GM12878 (cell line): ENCODE results near the gene MAD1L1. TPM values are rescaled to one million over a fixed set of nuclear protein-coding genes. Genes with fewer than 3 reads are reported as not detected.

Experiments
- ATAC-seq: fragments of 200-7000 bp; cut with Tn5 transposase; 3 replicates; pipeline ENCODE4 v1.9.1; 2020; ENCODE audit warnings: mild to moderate bottlenecking, moderate library complexity
- BruUV-seq: library from RNA; stranded (reverse); fragments of 400-500 nt; replicated peaks from 2 replicates; lab custom pipeline; 2021; lab: Mats Ljungman, UMichigan
- CTCF ChIA-PET: fragments of 300-600 bp; sonication (Branson Sonifier 250); formaldehyde crosslinking; extraction: SDS; loops from one replicate; lab custom pipeline; 2021; ENCODE audit warnings: inconsistent platforms; lab: Yijun Ruan, JAX
- POLR2A ChIA-PET: fragments of 350-600 bp; formaldehyde crosslinking; extraction: SDS; loops from one replicate; lab custom pipeline; 2021; ENCODE audit warnings: inconsistent platforms; lab: Charles Lee
- RAD21 ChIA-PET: fragments of 300-600 bp; sonication (Branson Sonifier 250); formaldehyde crosslinking; loops from one replicate; lab custom pipeline; 2023; ENCODE audit warnings: antibody characterized with exemption; ENCODE audit not compliant: unreplicated experiment; lab: Charles Lee
- SMC1A ChIA-PET: fragments of 300-600 bp; sonication (Branson Sonifier 250); formaldehyde crosslinking; loops from one replicate; lab custom pipeline; 2023; ENCODE audit not compliant: unreplicated experiment, uncharacterized antibody; lab: Charles Lee
- DNase-seq: peaks from one replicate; pipeline ENCODE4 v3.0.0-alpha.2; 2011; ENCODE audit warnings: low read depth, low spot score
- FAIRE-seq: peaks from 3 replicates; lab custom pipeline; 2011; peaks lifted over from hg19 to GRCh38; lab: Jason Lieb, UNC
- H2AFZ ChIP-seq: 2 replicates; pipeline ENCODE4 v1.6.0; 2011; ENCODE audit warnings: low read depth, low read length, control low read depth; ENCODE audit not compliant: control insufficient read depth
- H3K27ac ChIP-seq: 2 replicates; pipeline ENCODE4 v1.5.1; 2011; ENCODE audit warnings: control low read depth; ENCODE audit not compliant: control insufficient read depth, insufficient read depth
- H3K27me3 ChIP-seq, 2 experiments: replicated peaks in 1 of 2; 2 replicates each; pipeline versions ENCODE4 v1.6.0 to v1.6.1; 2011; ENCODE audit warnings: low read length in 1 of 2; ENCODE audit not compliant: control insufficient read depth in 2 of 2, insufficient read depth in 2 of 2
- H3K36me3 ChIP-seq, 2 experiments: 2 replicates each; pipeline ENCODE4 v1.5.1; 2011; ENCODE audit warnings: low read length in 1 of 2; ENCODE audit not compliant: control insufficient read depth in 2 of 2, insufficient read depth in 2 of 2
- H3K4me1 ChIP-seq: 2 replicates; pipeline ENCODE4 v1.6.1; 2011; ENCODE audit warnings: mild to moderate bottlenecking, low read length, moderate library complexity, mixed read lengths; ENCODE audit not compliant: control insufficient read depth, insufficient read depth
- H3K4me2 ChIP-seq: 2 replicates; pipeline ENCODE4 v1.6.0; 2011; ENCODE audit warnings: control low read depth; ENCODE audit not compliant: control insufficient read depth, insufficient read depth
- H3K4me3 ChIP-seq: fragments of 200-600 bp; sonication (generic); 2 replicates; pipeline ENCODE4 v1.5.1; 2016
- H3K79me2 ChIP-seq: 2 replicates; pipeline ENCODE4 v1.6.0; 2011; ENCODE audit warnings: low read length; ENCODE audit not compliant: control insufficient read depth, insufficient read depth
- H3K9ac ChIP-seq: 2 replicates; pipeline ENCODE4 v1.8.0; 2011; ENCODE audit warnings: low read length, control low read depth, mixed read lengths; ENCODE audit not compliant: control insufficient read depth, insufficient read depth
- H3K9me3 ChIP-seq: replicated peaks from 3 replicates; pipeline ENCODE4 v1.5.1; 2011; ENCODE audit warnings: mild to moderate bottlenecking, low read length; ENCODE audit not compliant: control insufficient read depth, insufficient read depth
- H4K20me1 ChIP-seq: 2 replicates; pipeline ENCODE4 v1.6.0; 2011; ENCODE audit not compliant: control insufficient read depth, insufficient read depth
- KLF5 ChIP-seq: fragments of 450-650 bp; IDR thresholded peaks from 2 replicates; pipeline ENCODE4 v1.6.1; 2014; ENCODE audit warnings: mild to moderate bottlenecking; ENCODE audit not compliant: partially characterized antibody
- LARP7 ChIP-seq: fragments of 450-650 bp; IDR thresholded peaks from 2 replicates; pipeline ENCODE4 v1.6.1; 2017; ENCODE audit warnings: mild to moderate bottlenecking
- MYB ChIP-seq: fragments of 150-350 bp; IDR thresholded peaks from 2 replicates; pipeline ENCODE4 v1.6.1; 2014; ENCODE audit warnings: mild to moderate bottlenecking, low read depth, low read length, borderline replicate concordance
- MYC ChIP-seq: IDR thresholded peaks from 2 replicates; pipeline ENCODE4 v1.6.1; 2011; ENCODE audit warnings: mild to moderate bottlenecking, low read length, moderate library complexity, inconsistent platforms; ENCODE audit not compliant: insufficient read depth, insufficient replicate concordance, insufficient read length, severe bottlenecking
- POU2F2 ChIP-seq: IDR thresholded peaks from 3 replicates; pipeline ENCODE4 v1.6.1; 2011; ENCODE audit warnings: low read depth, mild to moderate bottlenecking, low read length, borderline replicate concordance
- RELA ChIP-seq: fragments of 450-650 bp; IDR thresholded peaks from 2 replicates; pipeline ENCODE4 v1.8.0; 2014; ENCODE audit warnings: borderline replicate concordance; ENCODE audit not compliant: partially characterized antibody
- TBL1XR1 ChIP-seq: IDR thresholded peaks from 2 replicates; pipeline ENCODE4 v1.6.1; 2012; ENCODE audit warnings: low read depth, low read length, improper control_type of control experiment
- WGBS: methylation state at CpG from one replicate; pipeline ENCODE4 v1.1.6; 2016; ENCODE audit warnings: low lambda C conversion rate; ENCODE audit not compliant: insufficient replicate concordance, insufficient coverage; ENCODE audit errors: missing lambda C conversion rate; 5-methylcytosine and 5-hydroxymethylcytosine counted together
- in situ Hi-C: fragments of 300-500 bp; cut with MboI; formaldehyde crosslinking; loops from 9 replicates; pipeline ENCODE4 v1.14.3; 2018; ENCODE audit warnings: mixed read lengths
- intact Hi-C: fragments of 100-400 bp; cut with micrococcal nuclease; formaldehyde crosslinking; loops from one replicate; pipeline ENCODE4 v1.14.2; 2022; ENCODE audit not compliant: unreplicated experiment
- polyA plus RNA-seq, 11 experiments: library from polyadenylated mRNA; depleted of rRNA in 4 of 11; unstranded in 6 of 11; stranded (reverse) in 5 of 11; fragments of >200 nt; fragmentation: Nextera tagmentation in 4 of 11; fragmentation: Illumina TruSeq in 1 of 11; extraction: Ambion mirVana in 4 of 11; extraction: Trizol in 1 of 11; gene quantifications; 1 replicate in 1 of 11; 2 replicates in 10 of 11; pipeline versions ENCODE4 v1.2.1 to v1.2.3, GENCODE V29; 2011 to 2016; ENCODE audit warnings: inconsistent platforms in 2 of 11, missing spikeins in 2 of 11, low read depth in 1 of 11
- total RNA-seq, 4 experiments: library from RNA; depleted of rRNA in 3 of 4; stranded (reverse); fragments of >200 nt in 3 of 4; fragmentation: Illumina TruSeq in 1 of 4; extraction: Trizol in 1 of 4; gene quantifications; 2 replicates each; pipeline versions ENCODE4 v1.2.1 to v1.2.3, GENCODE V29; 2013 to 2021

The MAD1L1 gene
- total and polyA plus RNA-seq, 10 of the 15 experiments (the other 5 are each of a cell fraction or from before 2014, with no cell fraction given) = 2.2 to 76.8 (median 38.3) TPM

- no peak overlapping the region for H3K4me3 ChIP-seq
- H3K79me2 ChIP-seq = no peaks in the 10 kb centered on the region
- no peaks in the 10 kb centered on the region for H3K4me1 ChIP-seq
- H3K27me3 ChIP-seq = no peaks in the 10 kb centered on the region
- no peaks in the 10 kb centered on the region for H4K20me1 ChIP-seq
- DNase-seq = no peak
- BruUV-seq = no TSS peak
- RAD21 ChIA-PET = no interaction called here
- no peaks in the 10 kb centered on the region; a peak in 1 of 4 replicates for H3K36me3 ChIP-seq
- WGBS = 91% methylated on average over 19 of the region's 25 CpGs
- no peak for FAIRE-seq
- intact Hi-C loops (no loop called here), in situ Hi-C loops (no loop called here)
- SMC1A ChIA-PET = no interaction called here
- CTCF ChIA-PET = no interaction called here
- no peak for ATAC-seq
- no peak overlapping the region for H3K9ac ChIP-seq
- no peak overlapping the region for H3K4me2 ChIP-seq
- no peak overlapping the region for H3K27ac ChIP-seq
- no peaks in the 10 kb centered on the region for H3K9me3 ChIP-seq
- TF ChIP-seq LARP7 (no peak), TBL1XR1 (no peak), RELA (no peak), MYC (no peak), KLF5 (no peak), POU2F2 (no peak), MYB (no peak)
- TF ChIP-seq, all 136 proteins: peak for 0
- POLR2A ChIA-PET = no interaction called here
- H2AFZ ChIP-seq = no peak overlapping the region
Measured at GRCh38 chr7:1864161-1864940, 368.4 kb downstream of the MAD1L1 start.
